ENCODE results near the gene PRKAA2.
A peak's percentile ranks its signal among the peaks of the same experiment; 100 is the strongest.

The PRKAA2 gene

GRCh38 chr1:56654126-56654923 lies 9.2 kb downstream of the PRKAA2 start:
- DNase-seq (ENCODE audit: low spot score), result no peak

- no peak for DNase-seq (ENCODE audit: low spot score)
Measured at GRCh38 chr1:56655991-56656613, 11.0 kb downstream of the PRKAA2 start.

- no peak for DNase-seq (ENCODE audit: low spot score)
Measured at GRCh38 chr1:56658254-56658653, 13.1 kb downstream of the PRKAA2 start.

- DNase-seq (ENCODE audit: low spot score), result no peak
Measured at GRCh38 chr1:56660293-56660692, 15.2 kb downstream of the PRKAA2 start.

GRCh38 chr1:56663846-56664245 lies 18.7 kb downstream of the PRKAA2 start:
- DNase-seq (ENCODE audit: low spot score), result no peak

- DNase-seq (ENCODE audit: low spot score), result no peak
Measured at GRCh38 chr1:56665384-56665783, 20.3 kb downstream of the PRKAA2 start.

GRCh38 chr1:56666112-56666608 lies 21.0 kb downstream of the PRKAA2 start:
- no peak for DNase-seq (ENCODE audit: low spot score)

GRCh38 chr1:56670350-56670749 lies 25.2 kb downstream of the PRKAA2 start:
- DNase-seq (ENCODE audit: low spot score), result no peak

- DNase-seq (ENCODE audit: low spot score), result no peak
Measured at GRCh38 chr1:56671085-56671484, 26.0 kb downstream of the PRKAA2 start.

- DNase-seq (ENCODE audit: low spot score), result no peak
Measured at GRCh38 chr1:56671542-56671941, 26.4 kb downstream of the PRKAA2 start.

- DNase-seq (ENCODE audit: low spot score), result no peak
Measured at GRCh38 chr1:56672579-56672978, 27.5 kb downstream of the PRKAA2 start.

- no peak for DNase-seq (ENCODE audit: low spot score)
Measured at GRCh38 chr1:56675763-56676162, 30.6 kb downstream of the PRKAA2 start.

GRCh38 chr1:56676571-56677035 lies 31.5 kb downstream of the PRKAA2 start:
- DNase-seq (ENCODE audit: low spot score), result peak; percentile 87

- DNase-seq (ENCODE audit: low spot score), result no peak
Measured at GRCh38 chr1:56683569-56683968, 38.5 kb downstream of the PRKAA2 start.

- peak; percentile 2 for DNase-seq (ENCODE audit: low spot score)
Measured at GRCh38 chr1:56686169-56686568, 41.1 kb downstream of the PRKAA2 start.

- DNase-seq (ENCODE audit: low spot score), result peak; percentile 94
Measured at GRCh38 chr1:56688522-56689026, 43.5 kb downstream of the PRKAA2 start.

GRCh38 chr1:56696663-56697062 lies 51.5 kb downstream of the PRKAA2 start:
- peak; percentile 40 for DNase-seq (ENCODE audit: low spot score)

GRCh38 chr1:56703747-56704146 lies 58.6 kb downstream of the PRKAA2 start:
- no peak for DNase-seq (ENCODE audit: low spot score)

- no peak for DNase-seq (ENCODE audit: low spot score)
Measured at GRCh38 chr1:56707379-56707778, 62.3 kb downstream of the PRKAA2 start.

- DNase-seq (ENCODE audit: low spot score), result peak; percentile 62
Measured at GRCh38 chr1:56709269-56709880, 64.3 kb downstream of the PRKAA2 start.

- no peak for DNase-seq (ENCODE audit: low spot score)
Measured at GRCh38 chr1:56709995-56710394, 64.9 kb downstream of the PRKAA2 start.

GRCh38 chr1:56710646-56711045 lies 65.5 kb downstream of the PRKAA2 start:
- peak; percentile 84 for DNase-seq (ENCODE audit: low spot score)

GRCh38 chr1:56712150-56712549 lies 67.0 kb downstream of the PRKAA2 start:
- DNase-seq (ENCODE audit: low spot score), result no peak

All from kidney tubule cell (primary cell).